ENCODE data around the gene NUDT14.

NUDT14 gene

GRCh38 chr14:105132921-105133654, 48.0 kb downstream of the NUDT14 start:
- TF ChIP-seq POLR2A (IDR thresholded peaks at IDR 0.05; ENCODE audit: extremely low read depth, insufficient read length) (no peak), CTCF (IDR thresholded peaks at IDR 0.05; ENCODE audit: low read depth, low read length) (no peak), MYC (IDR thresholded peaks at IDR 0.05; ENCODE audit: low read depth, low read length) (no peak), MAX (IDR thresholded peaks at IDR 0.05; ENCODE audit: low read depth, low read length) (no peak)
- no peak for DNase-seq (ENCODE audit: low read depth)
- H3K4me3 ChIP-seq (ENCODE audit: low read depth, low read length): no peak overlapping the region

GRCh38 chr14:105131241-105131640, 49.9 kb downstream of the NUDT14 start:
- DNase-seq (ENCODE audit: low read depth): no peak
- TF ChIP-seq MAX (IDR thresholded peaks at IDR 0.05; ENCODE audit: low read depth, low read length): no peak
- H3K4me3 ChIP-seq (ENCODE audit: low read depth, low read length): no peak overlapping the region

GRCh38 chr14:105128059-105128458, 53.1 kb downstream of the NUDT14 start:
- TF ChIP-seq CTCF (IDR thresholded peaks at IDR 0.05; ENCODE audit: low read depth, low read length) (no peak), POLR2A (IDR thresholded peaks at IDR 0.05; ENCODE audit: extremely low read depth, insufficient read length) (no peak), MAX (IDR thresholded peaks at IDR 0.05; ENCODE audit: low read depth, low read length) (no peak), MYC (IDR thresholded peaks at IDR 0.05; ENCODE audit: low read depth, low read length) (no peak)
- no peak overlapping the region for H3K4me3 ChIP-seq (ENCODE audit: low read depth, low read length)
- no peak for DNase-seq (ENCODE audit: low read depth)

- DNase-seq (ENCODE audit: low read depth): no peak
- no peak overlapping the region for H3K4me3 ChIP-seq (ENCODE audit: low read depth, low read length)
- no peak for TF ChIP-seq CTCF (IDR thresholded peaks at IDR 0.05; ENCODE audit: low read depth, low read length)
- TF ChIP-seq MYC (IDR thresholded peaks at IDR 0.05; ENCODE audit: low read depth, low read length): no peak
- TF ChIP-seq POLR2A (IDR thresholded peaks at IDR 0.05; ENCODE audit: extremely low read depth, insufficient read length): no peak
- no peak for TF ChIP-seq MAX (IDR thresholded peaks at IDR 0.05; ENCODE audit: low read depth, low read length)
Measured at GRCh38 chr14:105126981-105127329, 54.2 kb downstream of the NUDT14 start.

- no peak for DNase-seq (ENCODE audit: low read depth)
- TF ChIP-seq MAX (IDR thresholded peaks at IDR 0.05; ENCODE audit: low read depth, low read length) (no peak), POLR2A (IDR thresholded peaks at IDR 0.05; ENCODE audit: extremely low read depth, insufficient read length) (no peak), CTCF (IDR thresholded peaks at IDR 0.05; ENCODE audit: low read depth, low read length) (no peak), MYC (IDR thresholded peaks at IDR 0.05; ENCODE audit: low read depth, low read length) (no peak)
- H3K4me3 ChIP-seq (ENCODE audit: low read depth, low read length): no peak overlapping the region
Measured at GRCh38 chr14:105126126-105126980, 54.8 kb downstream of the NUDT14 start.

GRCh38 chr14:105124823-105125222, 56.3 kb downstream of the NUDT14 start:
- TF ChIP-seq MYC (IDR thresholded peaks at IDR 0.05; ENCODE audit: low read depth, low read length) (no peak), CTCF (IDR thresholded peaks at IDR 0.05; ENCODE audit: low read depth, low read length) (no peak), MAX (IDR thresholded peaks at IDR 0.05; ENCODE audit: low read depth, low read length) (no peak), POLR2A (IDR thresholded peaks at IDR 0.05; ENCODE audit: extremely low read depth, insufficient read length) (no peak)
- no peak for DNase-seq (ENCODE audit: low read depth)
- H3K4me3 ChIP-seq (ENCODE audit: low read depth, low read length): no peak overlapping the region

Measured in NB4 (cell line).